T-helper 2 cell treated with Interferon-gamma antibody and Interleukin-4, amounts not matched to agents 5 μg/mL and 100 μg/mL, for 36 hours (primary cell): ENCODE results near the gene NTRK1.

Source experiments
- DNase-seq: peaks from one replicate; pipeline ENCODE4 v3.0.0; 2021; ENCODE audit warnings: low spot score
- H3K27ac Mint-ChIP-seq: one replicate; pipeline ENCODE4 v1.8.0; 2021; ENCODE audit warnings: mild to moderate bottlenecking, mixed read lengths
- H3K27me3 Mint-ChIP-seq: one replicate; pipeline ENCODE4 v1.8.0; 2021; ENCODE audit warnings: low read depth, mixed read lengths
- H3K36me3 Mint-ChIP-seq: one replicate; pipeline ENCODE4 v1.8.0; 2021; ENCODE audit warnings: low read depth, mixed read lengths
- H3K4me1 Mint-ChIP-seq: one replicate; pipeline ENCODE4 v1.8.0; 2021; ENCODE audit warnings: low read depth, mixed read lengths
- H3K4me3 Mint-ChIP-seq: one replicate; pipeline ENCODE4 v1.8.0; 2022; ENCODE audit warnings: mild to moderate bottlenecking, moderate library complexity, mixed read lengths
- H3K9me3 Mint-ChIP-seq: one replicate; pipeline ENCODE4 v1.8.0; 2021; ENCODE audit warnings: mixed read lengths

The NTRK1 gene

GRCh38 chr1:156826630-156827029 lies 34.0 kb upstream of the NTRK1 start:
- peaks cover 9% of the 10 kb centered on the region for H3K4me1 Mint-ChIP-seq
- H3K36me3 Mint-ChIP-seq: no peaks in the 10 kb centered on the region
- no peak for DNase-seq
- H3K4me3 Mint-ChIP-seq: no peak overlapping the region
- H3K9me3 Mint-ChIP-seq: no peaks in the 10 kb centered on the region
- peaks cover 6% of the 10 kb centered on the region for H3K27me3 Mint-ChIP-seq
- H3K27ac Mint-ChIP-seq: no peak overlapping the region

- Mint-ChIP-seq H3K27ac (no peak overlapping the region), H3K36me3 (no peaks in the 10 kb centered on the region)
- DNase-seq: no peak
Measured at GRCh38 chr1:156828400-156829124, 32.1 kb upstream of the NTRK1 start.

GRCh38 chr1:156832434-156832833 lies 28.2 kb upstream of the NTRK1 start:
- Mint-ChIP-seq H3K4me3 (no peak overlapping the region), H3K4me1 (peaks cover 23% of the 10 kb centered on the region), H3K27me3 (peaks cover 6% of the 10 kb centered on the region), H3K9me3 (no peaks in the 10 kb centered on the region), H3K27ac (no peak overlapping the region), H3K36me3 (no peaks in the 10 kb centered on the region)
- no peak for DNase-seq

More at GRCh38 chr1:156828400-156829124, 32.1 kb upstream of the NTRK1 start:
- no peak overlapping the region for H3K4me3 Mint-ChIP-seq
- H3K4me1 Mint-ChIP-seq: peaks cover under 1% of the 10 kb centered on the region
- H3K27me3 Mint-ChIP-seq: peaks cover 6% of the 10 kb centered on the region
- no peaks in the 10 kb centered on the region for H3K9me3 Mint-ChIP-seq

- Mint-ChIP-seq H3K4me3 (no peak overlapping the region), H3K4me1 (peaks cover 26% of the 10 kb centered on the region), H3K9me3 (no peaks in the 10 kb centered on the region), H3K27me3 (peaks cover 6% of the 10 kb centered on the region), H3K27ac (no peak overlapping the region), H3K36me3 (no peaks in the 10 kb centered on the region)
- no peak for DNase-seq
Measured at GRCh38 chr1:156833603-156834002, 27.1 kb upstream of the NTRK1 start.

- no peak for DNase-seq
- Mint-ChIP-seq H3K27ac (no peak overlapping the region), H3K4me1 (peaks cover 28% of the 10 kb centered on the region), H3K4me3 (no peak overlapping the region), H3K36me3 (no peaks in the 10 kb centered on the region), H3K9me3 (no peaks in the 10 kb centered on the region), H3K27me3 (peaks cover 6% of the 10 kb centered on the region)
Measured at GRCh38 chr1:156834322-156834721, 26.3 kb upstream of the NTRK1 start.

GRCh38 chr1:156836041-156836654 lies 24.5 kb upstream of the NTRK1 start:
- Mint-ChIP-seq H3K27me3 (peaks cover 4% of the 10 kb centered on the region), H3K36me3 (no peaks in the 10 kb centered on the region), H3K4me3 (peak overlapping the region; percentile 6), H3K27ac (peak overlapping the region; percentile 23), H3K9me3 (no peaks in the 10 kb centered on the region), H3K4me1 (peaks cover 29% of the 10 kb centered on the region)
- DNase-seq: peak; percentile 65

- Mint-ChIP-seq H3K4me1 (peaks cover 29% of the 10 kb centered on the region), H3K27ac (no peak overlapping the region), H3K36me3 (no peaks in the 10 kb centered on the region), H3K4me3 (no peak overlapping the region), H3K27me3 (no peaks in the 10 kb centered on the region), H3K9me3 (no peaks in the 10 kb centered on the region)
- DNase-seq: no peak
Measured at GRCh38 chr1:156836892-156837291, 23.8 kb upstream of the NTRK1 start.

GRCh38 chr1:156838972-156839371 lies 21.7 kb upstream of the NTRK1 start:
- Mint-ChIP-seq H3K36me3 (no peaks in the 10 kb centered on the region), H3K27ac (no peak overlapping the region), H3K27me3 (peaks cover 12% of the 10 kb centered on the region), H3K4me1 (peaks cover 26% of the 10 kb centered on the region), H3K9me3 (no peaks in the 10 kb centered on the region), H3K4me3 (no peak overlapping the region)
- DNase-seq: no peak

GRCh38 chr1:156839426-156840109 lies 21.1 kb upstream of the NTRK1 start:
- Mint-ChIP-seq H3K9me3 (no peaks in the 10 kb centered on the region), H3K27me3 (peaks cover 18% of the 10 kb centered on the region), H3K27ac (no peak overlapping the region), H3K4me1 (peaks cover 25% of the 10 kb centered on the region), H3K36me3 (no peaks in the 10 kb centered on the region), H3K4me3 (no peak overlapping the region)
- DNase-seq: no peak

GRCh38 chr1:156840186-156840897 lies 20.3 kb upstream of the NTRK1 start:
- Mint-ChIP-seq H3K36me3 (no peaks in the 10 kb centered on the region), H3K27me3 (peaks cover 25% of the 10 kb centered on the region), H3K9me3 (no peaks in the 10 kb centered on the region), H3K4me3 (no peak overlapping the region), H3K27ac (no peak overlapping the region), H3K4me1 (peaks cover 25% of the 10 kb centered on the region)
- no peak for DNase-seq

- no peaks in the 10 kb centered on the region for H3K36me3 Mint-ChIP-seq
- no peak overlapping the region for H3K27ac Mint-ChIP-seq
- peaks cover 29% of the 10 kb centered on the region for H3K27me3 Mint-ChIP-seq
- no peaks in the 10 kb centered on the region for H3K9me3 Mint-ChIP-seq
- no peak overlapping the region for H3K4me3 Mint-ChIP-seq
- H3K4me1 Mint-ChIP-seq: peaks cover 23% of the 10 kb centered on the region
- DNase-seq: no peak
Measured at GRCh38 chr1:156840898-156841279, 19.8 kb upstream of the NTRK1 start.

GRCh38 chr1:156841295-156841855 lies 19.3 kb upstream of the NTRK1 start:
- DNase-seq: no peak
- peaks cover 18% of the 10 kb centered on the region for H3K4me1 Mint-ChIP-seq
- H3K36me3 Mint-ChIP-seq: no peaks in the 10 kb centered on the region
- peaks cover 34% of the 10 kb centered on the region for H3K27me3 Mint-ChIP-seq
- H3K9me3 Mint-ChIP-seq: no peaks in the 10 kb centered on the region
- no peak overlapping the region for H3K27ac Mint-ChIP-seq
- H3K4me3 Mint-ChIP-seq: no peak overlapping the region

GRCh38 chr1:156842618-156843300 lies 17.9 kb upstream of the NTRK1 start:
- DNase-seq: no peak
- Mint-ChIP-seq H3K36me3 (no peaks in the 10 kb centered on the region), H3K27ac (no peak overlapping the region), H3K9me3 (no peaks in the 10 kb centered on the region), H3K4me3 (no peak overlapping the region), H3K4me1 (peaks cover 11% of the 10 kb centered on the region), H3K27me3 (peaks cover 46% of the 10 kb centered on the region)
